ENCODE results near the gene PPP1R8.
A peak's percentile ranks its signal among the peaks of the same experiment; 100 is the strongest.

PPP1R8 gene

DNA sequence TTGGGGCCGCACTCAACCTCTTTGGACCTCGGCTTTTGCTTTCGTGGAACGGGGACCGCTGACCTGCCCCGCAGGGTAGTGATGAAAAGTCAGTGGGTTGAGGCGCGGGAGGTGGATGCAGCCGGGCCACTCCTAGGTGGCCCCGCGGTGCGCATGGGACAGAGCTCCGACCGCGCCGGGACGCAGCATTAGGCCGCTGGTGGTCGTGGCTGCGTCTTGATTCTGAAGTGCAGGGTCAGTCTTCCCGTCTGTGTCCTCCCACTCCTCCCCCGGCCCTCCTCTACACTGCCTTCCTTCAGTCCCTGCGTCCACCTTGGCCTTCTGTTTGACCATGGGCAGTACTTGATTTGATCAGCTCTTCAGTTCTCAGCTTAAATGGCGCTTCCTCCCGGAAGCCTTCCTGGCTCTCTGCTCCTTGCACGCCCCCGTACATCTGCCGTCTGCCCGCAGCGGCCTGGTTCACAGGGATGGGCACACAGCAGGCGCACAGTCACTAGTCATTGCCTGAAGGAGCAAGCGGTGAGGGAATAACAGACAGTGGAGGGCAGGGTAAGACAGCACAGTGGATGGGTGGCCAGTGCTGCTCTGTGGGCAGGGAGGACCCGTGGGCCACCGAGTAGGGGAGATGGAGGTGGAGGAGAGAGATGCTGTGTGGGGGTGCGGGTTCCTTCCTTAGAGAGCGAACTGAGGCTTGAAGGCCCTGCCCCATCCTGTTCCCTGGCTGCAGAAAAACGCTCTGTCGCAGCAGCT lies 42.4 kb downstream of the PPP1R8 start:
- no peaks in the 10 kb centered on the region for H4K20me1 ChIP-seq (ENCODE audit: insufficient read depth, low read length)
- no peaks in the 10 kb centered on the region for H3K9me2 ChIP-seq (ENCODE audit: low read depth, low read length)
- no peak for TF ChIP-seq EZH2 (IDR thresholded peaks at IDR 0.05; ENCODE audit: borderline replicate concordance, low read length)
- TF ChIP-seq, protein P1, sequence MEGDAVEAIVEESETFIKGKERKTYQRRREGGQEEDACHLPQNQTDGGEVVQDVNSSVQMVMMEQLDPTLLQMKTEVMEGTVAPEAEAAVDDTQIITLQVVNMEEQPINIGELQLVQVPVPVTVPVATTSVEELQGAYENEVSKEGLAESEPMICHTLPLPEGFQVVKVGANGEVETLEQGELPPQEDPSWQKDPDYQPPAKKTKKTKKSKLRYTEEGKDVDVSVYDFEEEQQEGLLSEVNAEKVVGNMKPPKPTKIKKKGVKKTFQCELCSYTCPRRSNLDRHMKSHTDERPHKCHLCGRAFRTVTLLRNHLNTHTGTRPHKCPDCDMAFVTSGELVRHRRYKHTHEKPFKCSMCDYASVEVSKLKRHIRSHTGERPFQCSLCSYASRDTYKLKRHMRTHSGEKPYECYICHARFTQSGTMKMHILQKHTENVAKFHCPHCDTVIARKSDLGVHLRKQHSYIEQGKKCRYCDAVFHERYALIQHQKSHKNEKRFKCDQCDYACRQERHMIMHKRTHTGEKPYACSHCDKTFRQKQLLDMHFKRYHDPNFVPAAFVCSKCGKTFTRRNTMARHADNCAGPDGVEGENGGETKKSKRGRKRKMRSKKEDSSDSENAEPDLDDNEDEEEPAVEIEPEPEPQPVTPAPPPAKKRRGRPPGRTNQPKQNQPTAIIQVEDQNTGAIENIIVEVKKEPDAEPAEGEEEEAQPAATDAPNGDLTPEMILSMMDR (IDR thresholded peaks at IDR 0.05; ENCODE audit: low read length): no peak
- H3K9me3 ChIP-seq (ENCODE audit: low read length): no peaks in the 10 kb centered on the region
- peak overlapping the region; percentile 63; the same call in 1 of the 2 replicates for H3K9ac ChIP-seq (ENCODE audit: low read length)
- no peak overlapping the region for H2AFZ ChIP-seq (ENCODE audit: low read length)
- peak overlapping the region; percentile 91 for H3K27ac ChIP-seq (ENCODE audit: low read depth, low read length, poor library complexity, severe bottlenecking)
- H3K27me3 ChIP-seq (ENCODE audit: insufficient read depth, low read length): no peaks in the 10 kb centered on the region
- H3K4me3 ChIP-seq (ENCODE audit: low read depth, low read length, poor library complexity, severe bottlenecking): peak overlapping the region; percentile 70
- H3K79me2 ChIP-seq (ENCODE audit: insufficient read depth, low read length): no peaks in the 10 kb centered on the region
- no peaks in the 10 kb centered on the region for H3F3A ChIP-seq (ENCODE audit: insufficient read depth, low read length)
- peaks cover 10% of the 10 kb centered on the region; the same call in 1 of the 2 replicates for H3K36me3 ChIP-seq (ENCODE audit: insufficient read depth, low read length)
- peaks cover 68% of the 10 kb centered on the region for H3K4me1 ChIP-seq (ENCODE audit: insufficient read depth, low read length, severe bottlenecking)
- peak overlapping the region; percentile 77 for H3K4me2 ChIP-seq (ENCODE audit: low read length)

DNA sequence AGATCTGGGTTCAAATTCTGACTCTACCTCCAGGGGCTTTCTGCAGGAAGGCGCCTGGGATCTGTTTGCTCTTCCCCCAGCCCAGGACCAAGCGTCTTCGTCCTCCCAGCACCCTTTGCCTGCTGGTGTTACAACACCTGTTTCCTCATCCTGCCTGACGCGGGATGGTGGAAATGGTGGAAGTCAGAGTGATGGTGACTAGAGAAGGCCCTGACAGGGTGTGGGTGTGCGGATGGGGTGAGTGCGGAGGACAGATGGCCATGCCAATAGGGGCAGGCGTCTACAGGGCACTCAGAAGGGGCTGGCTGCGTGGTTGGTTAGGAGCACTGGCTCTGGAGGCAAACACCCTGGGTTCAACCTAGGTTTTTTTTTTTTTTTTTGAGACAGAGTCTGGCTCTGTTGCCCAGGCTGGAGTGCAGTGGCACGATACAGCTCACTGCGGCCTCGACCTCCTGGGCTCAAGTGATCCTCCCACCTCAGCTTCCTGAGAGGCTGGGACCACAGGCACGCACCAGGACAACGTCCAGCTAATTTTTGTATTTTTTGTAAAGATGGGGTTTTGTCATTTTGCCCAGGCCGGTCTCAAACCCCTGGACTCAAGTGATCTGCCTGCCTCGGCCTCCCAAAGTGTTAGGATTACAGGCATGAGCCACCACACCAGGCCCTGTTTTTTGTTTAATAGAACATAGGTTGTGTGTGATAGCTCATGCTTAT lies 43.2 kb downstream of the PPP1R8 start:
- TF ChIP-seq, protein P1 (IDR thresholded peaks at IDR 0.05; ENCODE audit: low read length): no peak
- TF ChIP-seq EZH2 (IDR thresholded peaks at IDR 0.05; ENCODE audit: borderline replicate concordance, low read length): no peak
- H3F3A ChIP-seq (ENCODE audit: insufficient read depth, low read length): no peaks in the 10 kb centered on the region
- no peaks in the 10 kb centered on the region for H3K9me3 ChIP-seq (ENCODE audit: low read length)
- peak overlapping the region; percentile 91 for H3K27ac ChIP-seq (ENCODE audit: low read depth, low read length, poor library complexity, severe bottlenecking)
- peaks cover 10% of the 10 kb centered on the region; the same call in 1 of the 2 replicates for H3K36me3 ChIP-seq (ENCODE audit: insufficient read depth, low read length)
- no peaks in the 10 kb centered on the region for H3K79me2 ChIP-seq (ENCODE audit: insufficient read depth, low read length)
- no peaks in the 10 kb centered on the region for H3K9me2 ChIP-seq (ENCODE audit: low read depth, low read length)
- peak overlapping the region; percentile 77 for H3K4me2 ChIP-seq (ENCODE audit: low read length)
- no peak overlapping the region for H2AFZ ChIP-seq (ENCODE audit: low read length)
- H3K9ac ChIP-seq (ENCODE audit: low read length): peak overlapping the region; percentile 63; the same call in 1 of the 2 replicates
- H3K27me3 ChIP-seq (ENCODE audit: insufficient read depth, low read length): no peaks in the 10 kb centered on the region
- no peaks in the 10 kb centered on the region for H4K20me1 ChIP-seq (ENCODE audit: insufficient read depth, low read length)
- H3K4me3 ChIP-seq (ENCODE audit: low read depth, low read length, poor library complexity, severe bottlenecking): peak overlapping the region; percentile 70
- peaks cover 64% of the 10 kb centered on the region for H3K4me1 ChIP-seq (ENCODE audit: insufficient read depth, low read length, severe bottlenecking)

DNA sequence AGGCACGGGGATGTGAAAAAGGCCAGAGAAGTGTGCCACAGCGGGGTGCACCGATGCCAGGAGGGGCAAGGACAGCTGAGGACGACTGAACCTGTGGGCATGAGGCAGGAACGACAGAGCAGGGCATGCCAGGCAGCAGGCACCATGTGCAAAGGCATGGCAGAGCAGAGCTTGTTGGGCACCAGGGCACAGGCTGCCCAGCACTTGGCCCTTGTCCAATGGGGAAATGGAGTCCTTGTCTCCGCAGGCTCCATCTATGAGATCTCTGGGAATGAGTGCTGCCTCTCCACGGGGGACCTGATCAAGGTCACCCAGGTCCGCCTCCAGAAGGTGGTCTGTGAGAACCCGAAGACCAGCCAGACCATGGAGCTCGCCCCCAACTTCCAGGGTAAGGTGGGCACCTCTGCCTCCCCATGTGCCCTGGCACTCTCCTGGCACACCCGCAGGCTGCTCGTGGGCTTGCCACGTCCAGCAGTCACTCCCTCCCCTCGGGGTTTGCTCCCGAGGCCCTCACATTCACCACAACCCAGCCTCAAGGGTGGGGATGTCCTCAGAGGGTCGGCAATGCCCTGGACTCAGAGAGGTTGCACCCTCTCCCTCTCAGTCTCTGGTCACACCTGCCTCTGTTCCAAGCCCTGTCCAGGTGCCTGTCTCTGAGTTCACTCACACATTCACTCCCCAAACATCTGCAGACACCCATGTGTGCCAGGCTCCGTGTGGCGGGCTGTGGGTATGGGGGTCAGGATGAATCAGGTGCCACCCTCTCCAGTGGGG lies 45.9 kb downstream of the PPP1R8 start:
- H2AFZ ChIP-seq (ENCODE audit: low read length): no peak overlapping the region
- H3K79me2 ChIP-seq (ENCODE audit: insufficient read depth, low read length): no peaks in the 10 kb centered on the region
- TF ChIP-seq, protein P1 (IDR thresholded peaks at IDR 0.05; ENCODE audit: low read length): no peak
- no peaks in the 10 kb centered on the region for H4K20me1 ChIP-seq (ENCODE audit: insufficient read depth, low read length)
- no peaks in the 10 kb centered on the region for H3K9me3 ChIP-seq (ENCODE audit: low read length)
- no peak overlapping the region for H3K4me3 ChIP-seq (ENCODE audit: low read depth, low read length, poor library complexity, severe bottlenecking)
- H3K4me1 ChIP-seq (ENCODE audit: insufficient read depth, low read length, severe bottlenecking): peaks cover 50% of the 10 kb centered on the region
- H3F3A ChIP-seq (ENCODE audit: insufficient read depth, low read length): no peaks in the 10 kb centered on the region
- peaks cover 10% of the 10 kb centered on the region; the same call in 1 of the 2 replicates for H3K36me3 ChIP-seq (ENCODE audit: insufficient read depth, low read length)
- H3K9me2 ChIP-seq (ENCODE audit: low read depth, low read length): no peaks in the 10 kb centered on the region
- peak overlapping the region; percentile 91 for H3K27ac ChIP-seq (ENCODE audit: low read depth, low read length, poor library complexity, severe bottlenecking)
- H3K27me3 ChIP-seq (ENCODE audit: insufficient read depth, low read length): no peaks in the 10 kb centered on the region
- H3K4me2 ChIP-seq (ENCODE audit: low read length): no peak overlapping the region; the same call in 1 of the 2 replicates
- peak overlapping the region; percentile 14; the same call in 1 of the 2 replicates for H3K9ac ChIP-seq (ENCODE audit: low read length)
